ENCODE results near the gene TNFRSF1B. TPM values are rescaled to one million over a fixed set of nuclear protein-coding genes. Genes with fewer than 3 reads are reported as not detected.

Gene TNFRSF1B
- total RNA-seq, 4 donors from 2014 or later: 8.8 to 53.4 (median 24.2) TPM

DNA sequence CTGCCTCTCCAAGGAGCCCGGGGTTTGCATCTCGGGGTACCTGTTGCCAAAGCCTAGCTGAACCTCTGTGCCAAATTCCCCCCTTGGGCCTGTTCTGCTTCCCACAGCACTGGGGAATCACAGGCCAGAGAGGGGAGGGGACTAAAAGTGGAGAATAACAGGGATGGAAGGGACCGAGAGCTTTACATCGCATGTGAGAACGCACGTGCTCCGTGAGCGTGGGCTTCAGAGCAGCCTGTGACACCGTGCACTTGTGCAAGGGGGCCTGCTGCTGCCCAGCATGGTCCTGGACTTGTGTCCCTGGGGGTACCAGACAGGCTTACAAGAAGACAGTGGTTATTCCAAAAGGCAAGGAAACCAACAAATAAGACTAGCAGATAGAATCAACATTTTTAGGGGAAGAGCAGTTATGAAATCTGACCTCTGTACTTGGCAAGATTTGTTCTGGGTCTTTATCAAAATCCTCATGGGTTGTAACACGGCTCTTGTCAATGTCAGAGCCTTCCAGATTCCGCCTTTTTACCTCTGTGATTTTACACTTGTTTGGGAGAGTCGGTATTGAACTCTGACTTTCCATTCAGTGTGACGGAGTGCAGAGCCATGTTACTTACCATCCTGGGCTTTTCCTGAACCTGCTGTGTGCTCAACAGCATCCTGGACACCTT lies 36.2 kb upstream of the TNFRSF1B start:
- Histone ChIP-seq H3K27me3 (no peaks in the 10 kb centered on the region), H3K36me3 (no peaks in the 10 kb centered on the region), H3K9me3 (no peaks in the 10 kb centered on the region), H3K4me3 (no peak overlapping the region), H3K27ac (peak overlapping the region; percentile 7 to 44), H3K4me1 (no peaks in the 10 kb centered on the region)
- no peak for TF ChIP-seq POLR2A (IDR thresholded peaks at IDR 0.05)
- TF ChIP-seq, protein P1, sequence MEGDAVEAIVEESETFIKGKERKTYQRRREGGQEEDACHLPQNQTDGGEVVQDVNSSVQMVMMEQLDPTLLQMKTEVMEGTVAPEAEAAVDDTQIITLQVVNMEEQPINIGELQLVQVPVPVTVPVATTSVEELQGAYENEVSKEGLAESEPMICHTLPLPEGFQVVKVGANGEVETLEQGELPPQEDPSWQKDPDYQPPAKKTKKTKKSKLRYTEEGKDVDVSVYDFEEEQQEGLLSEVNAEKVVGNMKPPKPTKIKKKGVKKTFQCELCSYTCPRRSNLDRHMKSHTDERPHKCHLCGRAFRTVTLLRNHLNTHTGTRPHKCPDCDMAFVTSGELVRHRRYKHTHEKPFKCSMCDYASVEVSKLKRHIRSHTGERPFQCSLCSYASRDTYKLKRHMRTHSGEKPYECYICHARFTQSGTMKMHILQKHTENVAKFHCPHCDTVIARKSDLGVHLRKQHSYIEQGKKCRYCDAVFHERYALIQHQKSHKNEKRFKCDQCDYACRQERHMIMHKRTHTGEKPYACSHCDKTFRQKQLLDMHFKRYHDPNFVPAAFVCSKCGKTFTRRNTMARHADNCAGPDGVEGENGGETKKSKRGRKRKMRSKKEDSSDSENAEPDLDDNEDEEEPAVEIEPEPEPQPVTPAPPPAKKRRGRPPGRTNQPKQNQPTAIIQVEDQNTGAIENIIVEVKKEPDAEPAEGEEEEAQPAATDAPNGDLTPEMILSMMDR (IDR thresholded peaks at IDR 0.05): no peak
- intact Hi-C loops (cut with DNase I; ENCODE audit: low total_unique reads): no loop called here
- no peak for DNase-seq

DNA sequence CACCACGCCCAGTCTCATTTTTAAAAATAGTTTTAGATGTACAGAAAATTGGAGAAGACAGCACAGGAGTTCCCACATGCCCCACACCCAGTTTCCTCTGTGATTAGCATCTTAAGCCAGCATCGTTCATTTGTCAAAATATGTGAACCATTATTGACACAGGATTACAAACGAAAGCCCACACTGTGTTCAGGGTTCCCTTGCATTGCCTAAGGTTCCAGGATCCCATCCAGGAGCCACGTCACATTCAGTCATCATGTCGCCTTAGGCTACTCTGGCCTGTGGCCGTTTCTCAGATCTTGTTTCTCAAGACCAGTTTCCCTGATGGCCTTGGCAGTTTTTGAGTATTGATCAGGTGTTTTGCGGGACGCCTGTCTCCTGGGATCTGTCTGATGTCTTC lies 34.7 kb upstream of the TNFRSF1B start:
- Histone ChIP-seq H3K4me1 (no peaks in the 10 kb centered on the region), H3K9me3 (no peaks in the 10 kb centered on the region), H3K36me3 (no peaks in the 10 kb centered on the region), H3K27ac (no peak overlapping the region), H3K27me3 (no peaks in the 10 kb centered on the region), H3K4me3 (no peak overlapping the region)
- intact Hi-C loops (cut with DNase I; ENCODE audit: low total_unique reads): no loop called here
- no peak for TF ChIP-seq POLR2A (IDR thresholded peaks at IDR 0.05)
- DNase-seq: no peak

DNA sequence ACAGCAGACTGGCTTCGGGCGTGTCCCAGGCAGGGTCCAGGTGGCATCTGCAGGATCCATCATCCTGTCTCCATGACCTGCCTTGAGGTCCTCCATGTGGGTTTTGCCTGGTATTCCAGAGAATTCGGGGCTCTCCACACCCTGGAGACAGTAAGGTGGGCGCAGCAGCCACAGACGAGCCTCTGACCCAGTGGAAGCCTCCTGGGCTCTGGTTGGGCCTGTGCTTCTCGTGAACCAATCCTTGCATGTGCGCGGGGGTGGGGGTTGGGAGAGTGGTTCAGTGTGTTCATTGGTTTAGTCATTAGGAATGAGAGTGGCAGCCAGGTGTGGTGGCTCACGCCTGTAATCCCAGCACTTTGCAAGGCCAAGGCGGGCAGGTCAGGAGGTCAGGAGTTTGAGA lies 32.1 kb upstream of the TNFRSF1B start:
- intact Hi-C loops (cut with DNase I; ENCODE audit: low total_unique reads): no loop called here
- no peak for TF ChIP-seq POLR2A (IDR thresholded peaks at IDR 0.05)
- TF ChIP-seq, protein P1 (IDR thresholded peaks at IDR 0.05): no peak
- no peaks in the 10 kb centered on the region for H3K4me1 ChIP-seq
- no peaks in the 10 kb centered on the region for H3K27me3 ChIP-seq
- H3K27ac ChIP-seq: no peak overlapping the region
- no peaks in the 10 kb centered on the region for H3K36me3 ChIP-seq
- H3K4me3 ChIP-seq: no peak overlapping the region
- no peak for DNase-seq
- no peaks in the 10 kb centered on the region for H3K9me3 ChIP-seq

DNA sequence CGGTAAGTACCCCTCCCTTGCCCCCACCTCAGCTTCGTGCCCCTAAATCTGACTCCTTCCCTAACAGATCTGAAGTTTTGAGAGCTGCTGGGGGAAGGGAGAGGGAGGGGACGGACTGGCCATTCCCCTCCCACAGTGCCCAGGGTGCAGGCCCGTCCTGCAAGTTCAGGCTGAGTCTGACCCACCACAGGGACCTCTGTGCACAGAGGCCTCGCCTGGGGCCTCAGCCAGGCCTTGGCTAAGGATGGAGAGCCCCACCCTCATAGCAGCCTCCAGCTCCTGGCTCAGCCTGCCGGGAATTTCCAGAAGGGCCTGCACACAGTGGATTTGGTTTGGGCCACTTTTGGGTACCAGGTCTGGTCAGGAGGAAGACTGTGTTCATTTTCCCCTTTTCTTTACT lies 31.2 kb upstream of the TNFRSF1B start:
- intact Hi-C loops (cut with DNase I; ENCODE audit: low total_unique reads): no loop called here
- DNase-seq: peak in 1 of 2 donors; percentile 58
- Histone ChIP-seq H3K9me3 (no peaks in the 10 kb centered on the region), H3K36me3 (no peaks in the 10 kb centered on the region), H3K4me3 (no peak overlapping the region), H3K4me1 (no peaks in the 10 kb centered on the region), H3K27ac (peak overlapping the region; percentile 49 to 54), H3K27me3 (no peaks in the 10 kb centered on the region)
- TF ChIP-seq POLR2A (IDR thresholded peaks at IDR 0.05): no peak
- TF ChIP-seq, protein P1 (IDR thresholded peaks at IDR 0.05): no peak

DNA sequence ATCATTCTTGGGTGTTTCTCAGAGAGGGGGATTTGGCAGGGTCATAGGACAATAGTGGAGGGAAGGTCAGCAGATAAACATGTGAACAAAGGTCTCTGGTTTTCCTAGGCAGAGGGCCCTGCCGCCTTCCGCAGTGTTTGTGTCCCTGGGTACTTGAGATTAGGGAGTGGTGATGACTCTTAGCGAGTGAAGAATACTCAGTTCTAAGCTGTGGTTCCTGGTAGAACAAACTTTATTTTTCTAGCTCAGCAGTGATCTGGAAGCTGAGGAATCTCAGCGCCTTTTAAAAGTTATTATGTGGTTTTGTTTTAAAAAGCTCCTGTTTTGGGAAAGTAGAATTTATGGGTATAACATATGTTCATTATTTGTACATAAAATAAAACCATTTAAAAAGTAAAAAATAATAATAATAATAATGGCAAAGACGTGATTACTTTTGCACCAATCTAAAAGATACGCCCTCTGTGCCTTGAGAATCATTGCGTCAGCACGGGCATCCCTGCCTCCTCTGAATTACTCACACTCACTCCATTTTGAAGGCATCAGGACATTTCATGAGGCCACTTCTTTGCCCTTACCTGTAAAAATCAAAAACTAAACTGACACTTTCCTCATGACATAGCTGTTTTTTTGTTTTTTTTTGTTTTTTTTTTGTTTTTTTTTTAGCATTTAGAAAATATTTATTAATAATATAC lies 29.7 kb upstream of the TNFRSF1B start:
- no peaks in the 10 kb centered on the region for H3K9me3 ChIP-seq
- no peaks in the 10 kb centered on the region for H3K27me3 ChIP-seq
- no peak for DNase-seq
- no peak overlapping the region for H3K4me3 ChIP-seq
- no peak overlapping the region for H3K27ac ChIP-seq
- intact Hi-C loops (cut with DNase I; ENCODE audit: low total_unique reads): no loop called here
- TF ChIP-seq, protein P1 (IDR thresholded peaks at IDR 0.05): no peak
- no peak for TF ChIP-seq POLR2A (IDR thresholded peaks at IDR 0.05)
- H3K4me1 ChIP-seq: no peaks in the 10 kb centered on the region
- H3K36me3 ChIP-seq: no peaks in the 10 kb centered on the region

Data from uterus (tissue), 4 donors.